ENCODE results near the gene CHDH. TPM values are rescaled to one million over a fixed set of nuclear protein-coding genes. Genes with fewer than 3 reads are reported as not detected.

CHDH gene
- total RNA-seq, 2 experiments from 2014 or later = 0.31 to 0.60 TPM

DNA sequence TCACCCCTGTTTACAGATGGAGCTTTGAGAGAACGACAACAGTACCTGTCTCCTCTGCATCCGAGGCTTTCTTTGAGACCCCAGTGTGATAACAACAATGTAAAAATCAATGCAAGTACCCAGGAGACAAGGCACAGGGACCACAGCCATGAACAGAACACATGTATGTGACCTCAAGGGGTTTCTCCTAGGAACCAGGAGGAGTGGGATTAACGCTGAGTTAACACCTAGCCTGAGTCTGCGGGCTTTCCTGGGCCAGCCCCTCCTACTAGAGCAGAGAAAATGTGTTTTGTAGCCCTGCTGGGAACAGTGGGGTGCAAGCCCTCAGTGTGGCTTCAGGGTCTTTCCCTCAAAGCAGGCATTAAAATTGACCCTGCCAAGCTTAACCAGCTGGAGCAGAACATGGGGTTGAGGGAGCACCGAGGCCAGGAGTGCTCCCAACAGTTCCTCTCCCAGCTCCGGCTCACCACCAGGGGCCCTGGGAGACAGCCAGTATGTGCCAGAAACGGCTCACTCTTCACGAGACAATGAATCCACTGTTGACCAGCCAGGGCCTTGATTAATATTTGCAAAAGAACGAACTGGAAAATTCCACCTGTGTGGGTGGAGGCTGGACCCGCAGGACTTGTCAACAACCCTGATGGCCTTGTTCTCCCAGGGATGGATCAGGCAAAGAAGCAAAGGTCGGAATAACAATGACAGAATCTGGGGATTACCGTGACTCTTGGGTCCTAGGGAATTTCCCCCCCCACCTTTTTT lies 3.6 kb downstream of the CHDH start:
- Mint-ChIP-seq H3K27ac (no peak overlapping the region), H3K27me3 (peaks cover 44% of the 10 kb centered on the region), H3K9me3 (no peaks in the 10 kb centered on the region), H3K36me3 (ENCODE audit: low read depth) (no peaks in the 10 kb centered on the region), H3K4me1 (ENCODE audit: low read depth) (peaks cover 3% of the 10 kb centered on the region), H3K4me3 (no peak overlapping the region)
- Histone ChIP-seq H3K4me3 (ENCODE audit: low read length) (no peak overlapping the region), H3K27ac (ENCODE audit: low read depth in 1 of 2, low read length in 2 of 2) (no peak overlapping the region), H3K27me3 (ENCODE audit: control insufficient read depth in 1 of 2, insufficient read depth in 2 of 2, low read length in 2 of 2) (peaks cover 35 to 49% of the 10 kb centered on the region in 2 experiments), H3K9me3 (ENCODE audit: control insufficient read depth in 1 of 2, insufficient read depth in 1 of 2, low read length in 2 of 2) (no peaks in the 10 kb centered on the region), H3K4me1 (ENCODE audit: insufficient read depth, low read length) (peaks cover 13% of the 10 kb centered on the region), H3K36me3 (ENCODE audit: insufficient read depth, low read length) (no peaks in the 10 kb centered on the region)
- POLR2A ChIA-PET = no interaction called here
- intact Hi-C loops (cut with DNase I, micrococcal nuclease) = no loop called here
- DNase-seq (no peak), ATAC-seq (ENCODE audit: poor library complexity) (no peak)
- TF ChIP-seq, protein P1, sequence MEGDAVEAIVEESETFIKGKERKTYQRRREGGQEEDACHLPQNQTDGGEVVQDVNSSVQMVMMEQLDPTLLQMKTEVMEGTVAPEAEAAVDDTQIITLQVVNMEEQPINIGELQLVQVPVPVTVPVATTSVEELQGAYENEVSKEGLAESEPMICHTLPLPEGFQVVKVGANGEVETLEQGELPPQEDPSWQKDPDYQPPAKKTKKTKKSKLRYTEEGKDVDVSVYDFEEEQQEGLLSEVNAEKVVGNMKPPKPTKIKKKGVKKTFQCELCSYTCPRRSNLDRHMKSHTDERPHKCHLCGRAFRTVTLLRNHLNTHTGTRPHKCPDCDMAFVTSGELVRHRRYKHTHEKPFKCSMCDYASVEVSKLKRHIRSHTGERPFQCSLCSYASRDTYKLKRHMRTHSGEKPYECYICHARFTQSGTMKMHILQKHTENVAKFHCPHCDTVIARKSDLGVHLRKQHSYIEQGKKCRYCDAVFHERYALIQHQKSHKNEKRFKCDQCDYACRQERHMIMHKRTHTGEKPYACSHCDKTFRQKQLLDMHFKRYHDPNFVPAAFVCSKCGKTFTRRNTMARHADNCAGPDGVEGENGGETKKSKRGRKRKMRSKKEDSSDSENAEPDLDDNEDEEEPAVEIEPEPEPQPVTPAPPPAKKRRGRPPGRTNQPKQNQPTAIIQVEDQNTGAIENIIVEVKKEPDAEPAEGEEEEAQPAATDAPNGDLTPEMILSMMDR (IDR thresholded peaks at IDR 0.05) = no peak
- CTCF ChIA-PET = interaction anchor here (0.5 kb wide), 1 partner anchor 57 kb away, joined by 3 read pairs; no protein-coding TSS in a partner anchor

DNA sequence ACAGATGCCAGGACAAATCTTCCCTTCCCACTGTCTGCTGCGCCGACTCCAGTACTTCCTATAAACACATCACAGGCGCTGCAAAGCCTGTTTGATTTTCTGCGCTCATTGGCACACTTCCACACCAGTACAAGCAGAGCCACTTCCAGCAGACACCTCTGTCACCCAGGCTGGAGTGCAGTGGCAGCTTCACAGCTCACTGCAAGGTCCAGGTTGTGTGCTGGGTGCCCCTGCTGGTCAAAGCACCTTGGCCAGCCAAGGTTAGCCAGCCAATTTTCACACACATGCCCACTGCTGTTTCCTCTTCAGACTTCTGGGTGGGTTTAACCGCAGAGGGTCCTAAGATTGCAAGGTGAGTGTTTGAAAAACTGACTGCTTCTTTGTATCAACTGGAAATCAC lies 4.9 kb downstream of the CHDH start:
- TF ChIP-seq, protein P1 (IDR thresholded peaks at IDR 0.05) = no peak
- Mint-ChIP-seq H3K4me1 (ENCODE audit: low read depth) (no peaks in the 10 kb centered on the region), H3K27ac (no peak overlapping the region), H3K36me3 (ENCODE audit: low read depth) (no peaks in the 10 kb centered on the region), H3K4me3 (no peak overlapping the region), H3K27me3 (peaks cover 34% of the 10 kb centered on the region), H3K9me3 (no peaks in the 10 kb centered on the region)
- CTCF ChIA-PET = no interaction called here
- ATAC-seq (ENCODE audit: poor library complexity) (no peak), DNase-seq (no peak)
- Histone ChIP-seq H3K27me3 (ENCODE audit: control insufficient read depth in 1 of 2, insufficient read depth in 2 of 2, low read length in 2 of 2) (peaks cover 24 to 37% of the 10 kb centered on the region in 2 experiments), H3K4me1 (ENCODE audit: insufficient read depth, low read length) (peaks cover 8% of the 10 kb centered on the region), H3K4me3 (ENCODE audit: low read length) (no peak overlapping the region), H3K27ac (ENCODE audit: low read depth in 1 of 2, low read length in 2 of 2) (no peak overlapping the region), H3K9me3 (ENCODE audit: control insufficient read depth in 1 of 2, insufficient read depth in 1 of 2, low read length in 2 of 2) (no peaks in the 10 kb centered on the region), H3K36me3 (ENCODE audit: insufficient read depth, low read length) (no peaks in the 10 kb centered on the region)
- POLR2A ChIA-PET = no interaction called here
- intact Hi-C loops (cut with DNase I, micrococcal nuclease) = no loop called here

GRCh38 chr3:53837331-53837730 lies 8.9 kb downstream of the CHDH start:
- POLR2A ChIA-PET = no interaction called here
- TF ChIP-seq, protein P1 (IDR thresholded peaks at IDR 0.05) = no peak
- CTCF ChIA-PET = no interaction called here
- intact Hi-C loops (cut with DNase I, micrococcal nuclease) = no loop called here
- Histone ChIP-seq H3K4me3 (ENCODE audit: low read length) (no peak overlapping the region), H3K4me1 (ENCODE audit: insufficient read depth, low read length) (no peaks in the 10 kb centered on the region), H3K27ac (ENCODE audit: low read depth in 1 of 2, low read length in 2 of 2) (no peak overlapping the region), H3K9me3 (ENCODE audit: control insufficient read depth in 1 of 2, insufficient read depth in 1 of 2, low read length in 2 of 2) (no peaks in the 10 kb centered on the region), H3K36me3 (ENCODE audit: insufficient read depth, low read length) (no peaks in the 10 kb centered on the region), H3K27me3 (ENCODE audit: control insufficient read depth in 1 of 2, insufficient read depth in 2 of 2, low read length in 2 of 2) (peaks cover under 1 to 2% of the 10 kb centered on the region in 2 experiments)
- H3K4me3 Mint-ChIP-seq = no peak overlapping the region
- H3K27me3 Mint-ChIP-seq = peaks cover 6% of the 10 kb centered on the region
- H3K9me3 Mint-ChIP-seq = no peaks in the 10 kb centered on the region
- H3K27ac Mint-ChIP-seq = no peak overlapping the region
- ATAC-seq (ENCODE audit: poor library complexity) (no peak), DNase-seq (no peak)
- H3K36me3 Mint-ChIP-seq (ENCODE audit: low read depth) = no peaks in the 10 kb centered on the region
- no peaks in the 10 kb centered on the region for H3K4me1 Mint-ChIP-seq (ENCODE audit: low read depth)

All from CD4-positive, alpha-beta T cell (primary cell).